Activated naive CD4-positive, alpha-beta T cell treated with Interleukin-2 at 50 U/mL for 16 hours (primary cell): ENCODE results near the gene MARCHF5.
"Not testable (repeated sequence)": the region's sequence is repeated elsewhere in the genome, so short reads cannot be mapped to it uniquely, and the experiment has no call there.

Source experiments
- DNase-seq: peaks from one replicate; pipeline ENCODE4 v3.0.0-alpha.2; 2020

The MARCHF5 gene

GRCh38 chr10:92393173-92393572 is 102.2 kb downstream of the MARCHF5 start:
- not testable (repeated sequence) for DNase-seq

GRCh38 chr10:92395271-92395670 is 104.3 kb downstream of the MARCHF5 start:
- no peak for DNase-seq

GRCh38 chr10:92402234-92402633 is 111.3 kb downstream of the MARCHF5 start:
- DNase-seq = not testable (repeated sequence)
